ENCODE data around the gene IMP4.
A peak's percentile ranks its signal among the peaks of the same experiment; 100 is the strongest.
"Not testable (repeated sequence)": the region's sequence is repeated elsewhere in the genome, so short reads cannot be mapped to it uniquely, and the experiment has no call there.

The IMP4 gene

DNA sequence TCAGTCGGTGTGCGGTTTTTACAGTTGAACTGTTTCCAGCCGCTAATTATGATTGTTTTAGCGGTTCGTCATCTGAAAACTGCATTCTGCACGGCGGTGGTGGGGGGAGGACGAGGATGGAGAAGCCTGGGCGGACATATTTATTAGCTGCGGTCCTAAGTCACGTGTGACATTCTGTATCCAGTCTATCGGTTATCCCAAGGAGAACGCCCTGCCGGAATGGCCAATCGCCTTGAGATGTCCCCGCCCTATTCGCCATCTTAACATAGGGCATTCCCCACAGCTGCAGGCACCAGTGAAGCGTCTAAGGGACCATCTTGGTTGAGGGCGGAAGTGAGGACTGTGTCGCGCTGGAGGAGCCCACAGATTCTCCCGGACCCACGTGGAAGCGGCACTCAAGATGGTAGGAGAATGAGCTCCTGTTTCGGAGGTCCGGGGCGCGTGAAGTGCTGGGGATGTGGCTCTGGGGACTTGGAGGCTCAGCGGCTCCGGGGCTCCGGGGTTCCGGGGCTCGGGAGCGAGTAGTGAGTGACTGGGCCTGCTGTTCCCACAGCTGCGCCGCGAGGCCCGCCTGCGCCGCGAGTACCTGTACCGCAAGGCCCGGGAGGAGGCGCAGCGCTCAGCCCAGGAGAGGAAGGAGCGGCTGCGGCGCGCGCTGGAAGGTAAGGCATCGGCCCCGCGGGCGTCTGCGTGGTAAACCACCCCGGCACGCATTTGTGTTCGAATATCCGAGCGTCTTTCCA is at the start of gene IMP4:
Gene IMP4 (plus strand): TSS at position 365 of the 743 bp plus-strand sequence. CDS start 36 bp downstream, at position 401.
- peak; percentile 97 to 98 for DNase-seq

DNA sequence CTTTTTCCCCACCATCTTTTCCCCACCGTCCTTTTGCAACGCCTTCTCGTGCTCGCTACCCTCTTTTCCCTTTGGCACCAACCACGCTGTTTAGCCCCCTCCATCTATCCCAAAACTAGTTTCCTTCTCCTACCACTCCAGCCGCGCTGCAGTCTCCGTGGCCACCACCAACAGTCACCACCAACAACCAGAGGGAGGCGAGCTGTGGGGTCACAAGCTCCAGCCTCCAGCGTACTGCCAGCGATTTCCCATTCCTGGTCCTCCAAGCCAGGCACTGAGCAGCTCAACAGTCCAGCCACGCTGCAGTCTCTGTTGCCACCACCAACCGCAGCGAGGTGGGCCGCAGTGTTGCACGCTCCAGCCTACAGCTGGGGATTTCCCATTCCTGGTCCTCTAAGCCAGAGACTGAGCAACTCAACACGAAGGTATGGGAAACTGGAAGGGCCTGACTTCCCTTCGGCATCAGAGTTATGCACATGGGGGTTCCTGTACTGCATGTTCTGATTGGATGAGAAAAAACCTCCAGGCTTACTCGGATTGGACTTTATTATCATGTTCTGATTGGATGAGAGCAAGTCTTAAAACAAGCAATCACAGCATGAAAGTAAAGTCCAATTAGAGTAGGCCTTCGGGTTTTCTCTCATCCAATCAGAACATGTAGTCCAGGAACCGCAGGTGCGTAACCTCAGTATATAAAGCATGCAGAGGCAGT is 42.3 kb upstream of the IMP4 start:
- DNase-seq = no peak

GRCh38 chr2:130300970-130301348 is 41.7 kb upstream of the IMP4 start:
- DNase-seq = no peak

- no peak for DNase-seq
Observed at GRCh38 chr2:130302164-130302886, 40.4 kb upstream of the IMP4 start.

- DNase-seq = no peak
Observed at GRCh38 chr2:130303169-130303568, 39.5 kb upstream of the IMP4 start.

DNA sequence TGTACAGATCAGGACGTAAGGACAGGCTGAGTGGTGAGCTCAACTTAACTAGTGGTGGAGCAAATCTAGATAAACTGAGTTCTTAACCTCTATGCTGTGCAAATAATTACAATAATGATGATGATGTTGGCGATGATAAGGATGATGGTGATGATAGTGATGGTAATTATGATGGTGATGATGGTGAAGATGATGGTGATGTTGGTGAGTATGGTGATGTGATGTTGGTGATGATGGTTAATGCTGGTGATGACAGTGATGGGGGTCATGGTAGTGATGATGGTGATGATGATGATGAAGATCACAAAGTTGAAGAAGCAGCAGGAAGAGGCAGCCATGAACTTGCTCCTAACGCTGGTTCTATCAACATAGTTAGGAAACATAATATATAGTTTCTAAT is 38.0 kb upstream of the IMP4 start:
- no peak for DNase-seq

DNA sequence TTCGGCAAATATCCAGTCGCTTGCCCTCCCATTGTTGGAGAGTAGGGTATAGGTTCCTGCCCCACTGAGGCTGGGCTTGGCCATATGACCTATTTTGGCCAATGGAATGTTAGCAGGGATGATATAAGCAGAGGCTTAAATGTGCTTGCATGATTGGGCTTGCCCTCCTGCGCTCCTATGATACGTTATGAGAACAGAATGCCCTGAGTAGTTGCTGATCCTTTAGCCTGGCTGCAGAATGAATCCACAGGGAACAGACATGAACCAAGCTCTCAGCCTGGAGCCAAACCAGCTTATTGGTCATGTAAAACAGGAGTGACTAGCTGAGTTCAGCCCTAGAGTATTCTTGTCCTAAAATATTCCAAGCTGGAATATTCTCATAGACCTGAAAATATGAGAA is 34.8 kb upstream of the IMP4 start:
- DNase-seq = no peak

- no peak for DNase-seq
Observed at GRCh38 chr2:130310881-130311280, 31.8 kb upstream of the IMP4 start.

- DNase-seq = no peak
Observed at GRCh38 chr2:130313812-130314334, 28.8 kb upstream of the IMP4 start.

DNA sequence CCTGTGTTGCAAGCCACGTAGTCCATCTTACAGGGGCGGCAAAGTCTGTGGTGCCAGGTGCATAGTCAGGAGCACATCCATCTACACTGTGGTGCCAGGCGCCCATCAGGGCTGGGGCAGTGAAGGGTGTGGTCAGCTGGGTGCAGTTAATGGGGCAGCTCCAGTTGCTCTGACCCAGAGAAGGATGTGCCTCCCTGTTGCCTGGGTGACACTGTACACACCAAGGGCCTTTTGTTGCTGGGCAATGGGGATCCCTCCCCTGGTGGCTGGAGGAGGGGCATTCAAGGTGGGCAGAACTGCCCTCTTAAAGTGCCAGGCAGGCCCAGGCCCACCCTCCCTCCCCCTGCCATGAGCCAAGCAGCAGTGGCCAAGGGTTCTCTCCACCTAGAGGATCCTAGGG is 28.3 kb upstream of the IMP4 start:
- no peak for DNase-seq

DNA sequence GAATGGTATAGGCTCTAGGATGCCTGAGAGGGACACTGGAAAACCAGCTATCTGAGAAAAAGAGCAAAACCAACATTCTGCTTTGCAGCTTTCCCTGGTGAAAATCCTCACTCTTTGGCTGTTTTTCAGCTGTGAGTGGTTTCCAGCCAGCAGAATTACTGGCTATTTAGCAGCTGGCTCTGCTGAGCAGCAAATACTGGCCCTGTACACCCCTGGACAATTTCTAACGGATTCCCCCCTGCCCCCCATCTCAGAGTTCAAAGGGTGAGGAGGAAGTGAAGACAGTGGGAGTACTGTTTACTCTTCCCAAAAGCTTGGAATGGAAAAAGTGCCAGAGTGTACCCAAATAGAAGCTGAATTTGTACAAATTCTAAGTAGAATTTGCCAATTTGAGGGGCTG is 26.1 kb upstream of the IMP4 start:
- DNase-seq = no peak

DNA sequence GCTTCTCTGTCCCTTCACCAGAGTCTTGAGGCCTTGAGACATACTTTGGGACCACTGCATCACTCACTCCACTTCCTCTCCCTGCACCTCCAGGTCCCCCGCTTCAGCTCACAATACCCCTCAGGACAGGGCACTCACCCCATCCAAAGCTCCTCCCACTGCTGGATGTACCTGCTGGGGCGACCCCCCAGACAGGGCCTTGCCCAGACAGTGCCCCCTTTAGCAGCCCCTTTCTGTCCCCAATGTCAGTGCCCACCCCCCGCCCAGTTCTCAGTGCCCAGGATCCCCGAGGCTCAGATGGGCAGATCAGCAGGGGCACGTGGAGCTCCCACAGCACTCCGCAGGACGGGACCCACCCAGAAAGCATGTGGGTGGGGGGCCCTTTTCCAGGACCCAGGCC is 23.8 kb upstream of the IMP4 start:
- no peak for DNase-seq

GRCh38 chr2:130319536-130319935 is 23.2 kb upstream of the IMP4 start:
- no peak for DNase-seq

GRCh38 chr2:130327703-130328527 is 14.8 kb upstream of the IMP4 start:
- DNase-seq = peak; percentile 16 to 42

- DNase-seq = no peak
Observed at GRCh38 chr2:130328710-130329109, 14.0 kb upstream of the IMP4 start.

GRCh38 chr2:130332271-130333073 is 10.2 kb upstream of the IMP4 start:
- DNase-seq = peak; percentile 29 to 48

DNA sequence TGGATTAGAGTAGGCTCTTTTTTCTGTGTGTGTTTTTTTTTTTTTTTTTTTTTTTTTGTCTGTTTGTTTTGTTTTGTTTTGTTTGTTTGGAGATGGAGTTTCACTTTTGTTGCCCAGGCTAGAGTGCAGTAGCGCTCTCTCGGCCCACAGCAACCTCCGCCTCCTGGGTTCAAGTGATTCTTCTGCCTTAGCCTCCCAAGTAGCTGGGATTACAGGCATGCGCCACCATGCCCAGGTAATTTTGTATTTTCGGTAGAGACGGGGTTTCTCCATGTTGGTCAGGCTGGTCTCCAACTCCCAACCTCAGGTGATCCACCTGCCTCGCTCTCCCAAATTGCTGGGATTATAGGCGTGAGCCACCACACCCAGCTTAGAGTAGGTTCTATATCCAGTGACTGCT is 9.4 kb upstream of the IMP4 start:
- DNase-seq = not testable (repeated sequence)

GRCh38 chr2:130334026-130334425 is 8.7 kb upstream of the IMP4 start:
- DNase-seq = no peak

DNA sequence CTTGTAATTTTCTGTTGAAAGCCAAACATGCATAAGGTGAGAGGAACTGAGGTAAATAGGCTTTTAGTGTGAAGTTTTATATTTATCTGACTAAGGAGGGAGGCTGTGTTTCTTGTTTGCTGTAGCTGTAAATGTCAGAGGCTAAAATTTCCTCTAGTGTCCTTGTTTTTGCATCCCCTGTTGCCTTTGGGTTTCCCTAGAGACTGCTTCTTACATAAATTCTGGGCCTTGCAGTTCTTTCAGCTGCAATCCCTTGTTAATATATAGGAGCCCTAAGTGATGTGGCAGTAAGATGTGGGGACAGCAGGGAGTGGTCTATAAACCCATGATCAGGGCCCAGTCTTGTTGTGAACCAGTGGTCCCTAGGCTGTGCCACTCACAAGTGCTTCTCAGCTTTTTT is 7.5 kb upstream of the IMP4 start:
- DNase-seq = no peak

GRCh38 chr2:130336150-130336876 is 6.4 kb upstream of the IMP4 start:
- peak in 1 of 2 experiments; percentile 22 for DNase-seq
